K562 (cell line): ENCODE results near the gene HOXB1. TPM values are rescaled to one million over a fixed set of nuclear protein-coding genes. Genes with fewer than 3 reads are reported as not detected.

Experiments used
- ATAC-seq: fragments of 200-7000 bp; cut with Tn5 transposase; 3 replicates; pipeline ENCODE4 v1.9.1; 2020; ENCODE audit warnings: moderate library complexity
- BruUV-seq: library from RNA; stranded (reverse); fragments of 400-500 nt; replicated peaks from 2 replicates; lab custom pipeline; 2021; lab: Mats Ljungman, UMichigan
- CTCF ChIA-PET: fragments of 300-600 bp; formaldehyde crosslinking; extraction: SDS; loops from one replicate; lab custom pipeline; 2021; ENCODE audit warnings: low intra/inter-chr PET ratio; lab: Yijun Ruan, JAX
- POLR2A ChIA-PET: fragments of 300-600, 350-650 bp; sonication (Branson Sonifier 250); formaldehyde crosslinking; extraction: SDS; loops from one replicate; lab custom pipeline; 2021; ENCODE audit warnings: antibody characterized with exemption, inconsistent platforms; lab: Yijun Ruan, JAX
- DNase-seq, 4 experiments: peaks; one replicate each; pipeline versions ENCODE4 v3.0.0 to v3.0.0-alpha.2; 2011 to 2018; ENCODE audit warnings: low spot score in 3 of 4, mixed read lengths in 3 of 4; ENCODE audit errors: extremely low read depth in 1 of 4
- FAIRE-seq: peaks from 2 replicates; lab custom pipeline; 2011; peaks lifted over from hg19 to GRCh38; lab: Jason Lieb, UNC
- H2AFZ ChIP-seq: 2 replicates; pipeline ENCODE4 v1.6.0; 2011; ENCODE audit warnings: low read depth, low read length, control low read depth, inconsistent platforms
- H3K27ac ChIP-seq: fragments of 200-600 bp; 3 replicates; pipeline ENCODE4 v1.8.0; 2011; ENCODE audit warnings: low read depth, mild to moderate bottlenecking, control low read depth, inconsistent platforms, low read length, moderate library complexity, mixed read lengths; ENCODE audit errors: extremely low read depth
- H3K27me3 ChIP-seq, 2 experiments: fragments of 300-600 bp in 1 of 2; 2 replicates in 1 of 2; 3 replicates in 1 of 2; pipeline versions ENCODE4 v1.6.0 to v1.8.0; 2011; ENCODE audit warnings: inconsistent platforms in 2 of 2, low read length in 2 of 2, mild to moderate bottlenecking in 1 of 2, mixed read lengths in 1 of 2, moderate library complexity in 1 of 2; ENCODE audit not compliant: control insufficient read depth in 2 of 2, insufficient read depth in 2 of 2
- H3K36me3 ChIP-seq: fragments of 300-600 bp; 3 replicates; pipeline ENCODE4 v1.8.0; 2011; ENCODE audit warnings: mild to moderate bottlenecking, low read length, inconsistent platforms; ENCODE audit not compliant: control insufficient read depth, insufficient read depth
- H3K4me1 ChIP-seq, 2 experiments: fragments of 200-600 bp in 1 of 2; replicated peaks in 1 of 2; 2 replicates in 1 of 2; 3 replicates in 1 of 2; pipeline versions ENCODE4 v1.5.1 to v1.8.0; 2011; ENCODE audit warnings: inconsistent platforms in 2 of 2, low read length in 2 of 2, mild to moderate bottlenecking in 1 of 2, mixed read lengths in 1 of 2, moderate library complexity in 1 of 2; ENCODE audit not compliant: control insufficient read depth in 2 of 2, insufficient read depth in 2 of 2
- H3K4me2 ChIP-seq: 2 replicates; pipeline ENCODE4 v1.6.1; 2011; ENCODE audit warnings: low read length, control low read depth, inconsistent platforms, mixed read lengths; ENCODE audit not compliant: insufficient read depth
- H3K4me3 ChIP-seq: fragments of 200-600 bp; sonication (generic), shearing (Covaris generic); 2 replicates; pipeline ENCODE4 v1.5.1; 2016; ENCODE audit warnings: control low read depth, inconsistent platforms
- H3K79me2 ChIP-seq: fragments of 200-600 bp; 3 replicates; pipeline ENCODE4 v1.8.0; 2011; ENCODE audit warnings: low read length, inconsistent platforms; ENCODE audit not compliant: control insufficient read depth, insufficient read depth
- H3K9ac ChIP-seq, 2 experiments: 2 replicates each; pipeline versions ENCODE4 v1.6.0 to v1.6.1; 2011; ENCODE audit warnings: low read depth in 2 of 2, low read length in 2 of 2, control low read depth in 1 of 2, inconsistent platforms in 1 of 2, mild to moderate bottlenecking in 1 of 2, mixed read lengths in 1 of 2; ENCODE audit not compliant: insufficient read depth in 1 of 2
- H3K9me1 ChIP-seq: one replicate; pipeline ENCODE4 v1.6.0; 2011; ENCODE audit warnings: inconsistent platforms, mild to moderate bottlenecking, low read length, moderate library complexity; ENCODE audit not compliant: control insufficient read depth, insufficient read depth
- H3K9me3 ChIP-seq: replicated peaks from 2 replicates; pipeline ENCODE4 v1.5.1; 2011; ENCODE audit warnings: low read depth, low read length, inconsistent platforms; ENCODE audit not compliant: control insufficient read depth, insufficient read depth
- H4K20me1 ChIP-seq: replicated peaks from 2 replicates; pipeline ENCODE4 v1.6.1; 2011; ENCODE audit warnings: low read length, inconsistent platforms, mixed read lengths; ENCODE audit not compliant: control insufficient read depth, insufficient read depth
- DNMT1 ChIP-seq: fragments of 450-650 bp; IDR thresholded peaks from 2 replicates; pipeline ENCODE4 v1.6.1; 2016; ENCODE audit warnings: antibody characterized with exemption, mild to moderate bottlenecking
- ELF1 ChIP-seq: fragments of 200-800 bp; sonication (Bioruptor generic); IDR thresholded peaks from 2 replicates; pipeline ENCODE4 v1.6.1; 2016; ENCODE audit warnings: missing genetic modification characterization, missing compliant biosample characterization
- EZH2 ChIP-seq: IDR thresholded peaks from 2 replicates; pipeline ENCODE4 v1.6.1; 2012; ENCODE audit warnings: low read depth, mild to moderate bottlenecking, inconsistent platforms, low read length, borderline replicate concordance
- TAF9B ChIP-seq: fragments of 450-650 bp; IDR thresholded peaks from 2 replicates; pipeline ENCODE4 v1.6.1; 2018; ENCODE audit warnings: mild to moderate bottlenecking; ENCODE audit not compliant: partially characterized antibody
- ZNF133 ChIP-seq: fragments of 250-450 bp; sonication (Bioruptor Pico); IDR thresholded peaks from 2 replicates; pipeline ENCODE4 v1.4.0; 2020; ENCODE audit warnings: mild to moderate bottlenecking
- ZNF785 ChIP-seq: fragments of 250-450 bp; sonication (Bioruptor Pico); IDR thresholded peaks from 2 replicates; pipeline ENCODE4 v1.4.0; 2020; ENCODE audit warnings: mild to moderate bottlenecking
- WGBS: fragments of 100-300 bp; shearing (Covaris generic); methylation state at CpG from one replicate; pipeline ENCODE4 v1.1.6; 2016; ENCODE audit warnings: low coverage, mixed read lengths; ENCODE audit not compliant: insufficient coverage; ENCODE audit errors: missing lambda C conversion rate; 5-methylcytosine and 5-hydroxymethylcytosine counted together
- in situ Hi-C: fragments of 300-500 bp; cut with MboI; formaldehyde crosslinking; loops from 4 replicates; pipeline ENCODE4 v1.15.0; 2018; ENCODE audit warnings: inconsistent platforms, mixed read lengths
- intact Hi-C: fragments of 100-400 bp; cut with micrococcal nuclease; formaldehyde crosslinking; loops from 2 replicates; pipeline ENCODE4 v1.14.2; 2022
- polyA plus RNA-seq, 8 experiments: library from polyadenylated mRNA; depleted of rRNA in 4 of 8; stranded (reverse) in 5 of 8; unstranded in 3 of 8; fragments of >200 nt; fragmentation: Nextera tagmentation in 2 of 8; fragmentation: Illumina TruSeq in 1 of 8; extraction: Ambion mirVana in 2 of 8; extraction: Trizol in 1 of 8; gene quantifications; 2 replicates each; pipeline versions ENCODE4 v1.2.1 to v1.2.3, GENCODE V29; 2011 to 2014; ENCODE audit warnings: inconsistent platforms in 1 of 8, missing spikeins in 1 of 8
- total RNA-seq, 7 experiments: library from RNA; depleted of rRNA in 6 of 7; stranded (reverse); fragments of >200 nt in 6 of 7; fragmentation: Illumina TruSeq in 2 of 7; extraction: Trizol in 2 of 7; gene quantifications; 2 replicates each; pipeline versions ENCODE4 v1.2.1 to v1.2.3, GENCODE V29; 2011 to 2021; ENCODE audit warnings: low replicate concordance in 1 of 7
- TF ChIP-seq, protein P1 (sequence below), 2 experiments: IDR thresholded peaks; 2 replicates each; pipeline ENCODE4 v1.6.1; 2011; ENCODE audit warnings: borderline replicate concordance in 1 of 2, control low read depth in 1 of 2, low read depth in 1 of 2, low read length in 1 of 2, mild to moderate bottlenecking in 1 of 2, mixed read lengths in 1 of 2, moderate library complexity in 1 of 2; ENCODE audit not compliant: insufficient read depth in 1 of 2, insufficient read length in 1 of 2, poor library complexity in 1 of 2, severe bottlenecking in 1 of 2; ENCODE audit errors: extremely low read depth in 1 of 2
- TF ChIP-seq, protein P2 (sequence below): sonication (generic); formaldehyde crosslinking; IDR thresholded peaks from 2 replicates; pipeline ENCODE4 v1.8.1; 2023; ENCODE audit warnings: mild to moderate bottlenecking, missing genetic modification reagents, moderate library complexity
- TF ChIP-seq, protein P3 (sequence below): fragments of 250-450 bp; sonication (Bioruptor Pico); IDR thresholded peaks from 2 replicates; pipeline ENCODE4 v1.8.0; 2021; ENCODE audit warnings: moderate library complexity, mild to moderate bottlenecking, inconsistent platforms
- TF ChIP-seq, protein P4 (sequence below): IDR thresholded peaks from 3 replicates; pipeline ENCODE4 v1.6.1; 2011; ENCODE audit warnings: borderline replicate concordance, mild to moderate bottlenecking, moderate library complexity; ENCODE audit not compliant: insufficient read length; ENCODE audit errors: extremely low read depth

HOXB1 gene
- total and polyA plus RNA-seq, 9 of the 15 experiments (the other 6 are each of a cell fraction or from before 2014, with no cell fraction given) = 0.04 TPM; not detected in 8

DNA sequence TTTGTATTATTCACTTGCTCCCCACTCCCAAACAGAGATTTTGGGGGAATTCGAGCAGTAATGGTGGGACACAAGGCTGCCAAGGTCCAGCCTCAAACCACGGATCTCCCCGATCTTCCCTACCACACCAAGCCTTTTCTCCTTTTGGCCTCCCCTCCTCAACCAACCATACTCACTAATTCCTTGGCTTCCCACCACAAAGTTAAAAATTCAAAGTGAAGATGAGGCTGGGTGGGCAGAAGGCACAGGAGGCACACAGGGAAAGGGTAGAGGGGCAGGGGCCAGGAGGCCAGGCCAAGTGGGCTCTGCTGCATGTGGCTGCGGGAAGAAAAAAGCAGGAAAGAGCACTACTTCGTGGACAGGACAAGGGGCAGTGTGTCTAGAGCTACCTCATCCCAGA is 32.1 kb upstream of the HOXB1 start:
- ATAC-seq (no peak), FAIRE-seq (no peak), DNase-seq (no peak)
- Histone ChIP-seq H3K9ac (no peak overlapping the region), H3K27me3 (no peaks in the 10 kb centered on the region), H3K27ac (no peak overlapping the region; the same call in 2 of the 3 replicates), H3K9me3 (no peaks in the 10 kb centered on the region), H3K79me2 (peaks cover 35% of the 10 kb centered on the region), H2AFZ (no peak overlapping the region), H3K4me1 (peaks cover 13 to 17% of the 10 kb centered on the region in 2 experiments), H3K4me2 (no peak overlapping the region), H3K9me1 (peaks cover 6% of the 10 kb centered on the region), H3K36me3 (peaks cover 89% of the 10 kb centered on the region; the same call in 2 of the 3 replicates), H3K4me3 (no peak overlapping the region), H4K20me1 (no peaks in the 10 kb centered on the region)
- in situ Hi-C loops = no loop called here
- CTCF ChIA-PET = no interaction called here
- POLR2A ChIA-PET = interaction anchor here (0.6 to 0.9 kb wide), 2 partner anchors 15 to 177 kb away, joined by 3 read pairs; no protein-coding TSS in a partner anchor
- intact Hi-C loops = no loop called here
- TF ChIP-seq EZH2 (no peak), ZNF785 (CRISPR knock-in tag) (no peak), DNMT1 (no peak), TAF9B (no peak), ELF1 (tag) (no peak), ZNF133 (CRISPR knock-in tag) (no peak)
- TF ChIP-seq, protein P1, sequence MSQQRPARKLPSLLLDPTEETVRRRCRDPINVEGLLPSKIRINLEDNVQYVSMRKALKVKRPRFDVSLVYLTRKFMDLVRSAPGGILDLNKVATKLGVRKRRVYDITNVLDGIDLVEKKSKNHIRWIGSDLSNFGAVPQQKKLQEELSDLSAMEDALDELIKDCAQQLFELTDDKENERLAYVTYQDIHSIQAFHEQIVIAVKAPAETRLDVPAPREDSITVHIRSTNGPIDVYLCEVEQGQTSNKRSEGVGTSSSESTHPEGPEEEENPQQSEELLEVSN (IDR thresholded peaks at IDR 0.05; ENCODE audit: borderline replicate concordance in 1 of 2, extremely low read depth in 1 of 2, insufficient read depth in 1 of 2, insufficient read length in 1 of 2, low read depth in 1 of 2, low read length in 1 of 2, poor library complexity in 1 of 2, severe bottlenecking in 1 of 2) = no peak
- TF ChIP-seq, protein P2, sequence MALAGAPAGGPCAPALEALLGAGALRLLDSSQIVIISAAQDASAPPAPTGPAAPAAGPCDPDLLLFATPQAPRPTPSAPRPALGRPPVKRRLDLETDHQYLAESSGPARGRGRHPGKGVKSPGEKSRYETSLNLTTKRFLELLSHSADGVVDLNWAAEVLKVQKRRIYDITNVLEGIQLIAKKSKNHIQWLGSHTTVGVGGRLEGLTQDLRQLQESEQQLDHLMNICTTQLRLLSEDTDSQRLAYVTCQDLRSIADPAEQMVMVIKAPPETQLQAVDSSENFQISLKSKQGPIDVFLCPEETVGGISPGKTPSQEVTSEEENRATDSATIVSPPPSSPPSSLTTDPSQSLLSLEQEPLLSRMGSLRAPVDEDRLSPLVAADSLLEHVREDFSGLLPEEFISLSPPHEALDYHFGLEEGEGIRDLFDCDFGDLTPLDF (CRISPR knock-in tag) = no peak
- TF ChIP-seq, protein P3, sequence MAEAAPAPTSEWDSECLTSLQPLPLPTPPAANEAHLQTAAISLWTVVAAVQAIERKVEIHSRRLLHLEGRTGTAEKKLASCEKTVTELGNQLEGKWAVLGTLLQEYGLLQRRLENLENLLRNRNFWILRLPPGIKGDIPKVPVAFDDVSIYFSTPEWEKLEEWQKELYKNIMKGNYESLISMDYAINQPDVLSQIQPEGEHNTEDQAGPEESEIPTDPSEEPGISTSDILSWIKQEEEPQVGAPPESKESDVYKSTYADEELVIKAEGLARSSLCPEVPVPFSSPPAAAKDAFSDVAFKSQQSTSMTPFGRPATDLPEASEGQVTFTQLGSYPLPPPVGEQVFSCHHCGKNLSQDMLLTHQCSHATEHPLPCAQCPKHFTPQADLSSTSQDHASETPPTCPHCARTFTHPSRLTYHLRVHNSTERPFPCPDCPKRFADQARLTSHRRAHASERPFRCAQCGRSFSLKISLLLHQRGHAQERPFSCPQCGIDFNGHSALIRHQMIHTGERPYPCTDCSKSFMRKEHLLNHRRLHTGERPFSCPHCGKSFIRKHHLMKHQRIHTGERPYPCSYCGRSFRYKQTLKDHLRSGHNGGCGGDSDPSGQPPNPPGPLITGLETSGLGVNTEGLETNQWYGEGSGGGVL (CRISPR knock-in tag) = no peak
- TF ChIP-seq, protein P4, sequence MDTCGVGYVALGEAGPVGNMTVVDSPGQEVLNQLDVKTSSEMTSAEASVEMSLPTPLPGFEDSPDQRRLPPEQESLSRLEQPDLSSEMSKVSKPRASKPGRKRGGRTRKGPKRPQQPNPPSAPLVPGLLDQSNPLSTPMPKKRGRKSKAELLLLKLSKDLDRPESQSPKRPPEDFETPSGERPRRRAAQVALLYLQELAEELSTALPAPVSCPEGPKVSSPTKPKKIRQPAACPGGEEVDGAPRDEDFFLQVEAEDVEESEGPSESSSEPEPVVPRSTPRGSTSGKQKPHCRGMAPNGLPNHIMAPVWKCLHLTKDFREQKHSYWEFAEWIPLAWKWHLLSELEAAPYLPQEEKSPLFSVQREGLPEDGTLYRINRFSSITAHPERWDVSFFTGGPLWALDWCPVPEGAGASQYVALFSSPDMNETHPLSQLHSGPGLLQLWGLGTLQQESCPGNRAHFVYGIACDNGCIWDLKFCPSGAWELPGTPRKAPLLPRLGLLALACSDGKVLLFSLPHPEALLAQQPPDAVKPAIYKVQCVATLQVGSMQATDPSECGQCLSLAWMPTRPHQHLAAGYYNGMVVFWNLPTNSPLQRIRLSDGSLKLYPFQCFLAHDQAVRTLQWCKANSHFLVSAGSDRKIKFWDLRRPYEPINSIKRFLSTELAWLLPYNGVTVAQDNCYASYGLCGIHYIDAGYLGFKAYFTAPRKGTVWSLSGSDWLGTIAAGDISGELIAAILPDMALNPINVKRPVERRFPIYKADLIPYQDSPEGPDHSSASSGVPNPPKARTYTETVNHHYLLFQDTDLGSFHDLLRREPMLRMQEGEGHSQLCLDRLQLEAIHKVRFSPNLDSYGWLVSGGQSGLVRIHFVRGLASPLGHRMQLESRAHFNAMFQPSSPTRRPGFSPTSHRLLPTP = no peak
- no TSS peak for BruUV-seq
- 83% methylated on average over 5 of the region's 5 CpGs for WGBS
